HG03196 (cell line): ENCODE measurements around the gene TNFAIP8.

Experiments used
- ATAC-seq: cut with Tn5 transposase; IDR thresholded peaks from one replicate; pipeline ENCODE4 v1.9.1; 2021; ENCODE audit not compliant: unreplicated experiment

The TNFAIP8 gene

DNA sequence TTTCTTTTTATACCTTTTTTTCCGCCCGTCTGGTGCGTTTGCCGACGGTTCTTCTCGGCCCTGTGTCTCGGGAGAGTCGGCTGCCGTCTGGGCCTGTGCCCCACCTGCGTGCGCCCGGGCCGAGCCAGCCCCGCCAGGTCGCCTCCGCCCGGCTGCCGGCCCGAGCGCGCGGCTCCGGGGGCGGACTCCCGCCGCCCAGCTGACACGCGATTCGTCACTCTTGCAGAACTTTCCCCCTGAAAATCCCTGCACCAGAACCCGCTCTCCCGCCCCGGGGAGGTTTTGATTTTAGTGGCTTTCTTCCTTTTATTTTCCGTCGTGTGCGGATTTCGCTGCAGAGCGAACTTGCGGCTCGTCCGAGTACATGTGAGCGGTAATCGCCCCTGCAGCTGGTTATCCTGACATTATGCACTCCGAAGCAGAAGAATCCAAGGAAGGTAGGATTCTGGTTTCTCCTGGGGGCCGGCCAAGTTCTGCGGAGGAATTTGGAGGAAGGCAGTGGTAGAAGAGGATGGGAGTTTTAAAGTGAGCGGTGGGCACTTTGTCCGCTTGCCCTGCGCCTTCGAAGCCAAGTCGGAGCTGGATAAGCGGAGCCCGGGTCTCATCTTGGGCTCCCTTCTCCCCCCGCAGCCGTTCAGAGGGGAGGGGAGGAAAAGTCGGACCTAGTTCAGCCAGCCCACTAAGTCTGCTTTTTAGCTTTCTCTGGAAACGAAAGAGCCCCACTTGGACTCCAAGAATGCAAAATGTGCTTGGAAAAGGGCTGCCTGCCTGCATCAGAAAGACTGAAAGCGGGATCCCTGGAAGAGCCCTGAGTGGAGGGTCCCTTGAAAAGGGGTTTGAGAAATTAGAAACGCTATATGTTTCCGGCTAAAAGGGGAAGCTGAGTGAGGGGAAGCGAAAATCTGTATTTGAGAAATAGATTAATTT, at the start of gene TNFAIP8:
Gene TNFAIP8 (plus strand): TSS at position 335 of the 927 bp plus-strand sequence. CDS start 72 bp downstream, at position 407.
- ATAC-seq, result peak; percentile 44

- no peak for ATAC-seq
These were observed 48.6 kb upstream of the TNFAIP8 start for GRCh38 chr5:119307170-119307569.

GRCh38 chr5:119309326-119309725, 46.5 kb upstream of the TNFAIP8 start:
- peak; percentile 16 for ATAC-seq

GRCh38 chr5:119311688-119312087, 44.1 kb upstream of the TNFAIP8 start:
- no peak for ATAC-seq

DNA sequence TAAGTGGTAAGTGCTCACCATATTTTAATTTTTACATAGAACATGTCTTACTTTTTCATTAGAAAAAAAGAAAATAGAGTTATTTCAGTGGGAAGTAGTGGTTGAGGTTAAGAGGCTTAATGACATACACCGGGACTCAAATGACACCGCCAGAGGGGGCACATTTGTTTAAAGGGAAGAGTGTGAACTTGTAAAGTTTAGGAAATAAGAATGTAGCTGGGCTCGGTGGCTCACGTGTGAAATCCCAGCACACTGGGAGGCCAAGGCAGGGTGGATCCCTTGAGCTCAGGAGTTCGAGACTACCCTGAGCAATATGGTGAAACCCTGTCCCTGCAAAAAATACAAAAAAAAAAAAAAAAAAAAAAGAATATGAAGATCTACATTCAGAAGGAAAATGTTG, 43.4 kb upstream of the TNFAIP8 start:
- ATAC-seq, result no peak

DNA sequence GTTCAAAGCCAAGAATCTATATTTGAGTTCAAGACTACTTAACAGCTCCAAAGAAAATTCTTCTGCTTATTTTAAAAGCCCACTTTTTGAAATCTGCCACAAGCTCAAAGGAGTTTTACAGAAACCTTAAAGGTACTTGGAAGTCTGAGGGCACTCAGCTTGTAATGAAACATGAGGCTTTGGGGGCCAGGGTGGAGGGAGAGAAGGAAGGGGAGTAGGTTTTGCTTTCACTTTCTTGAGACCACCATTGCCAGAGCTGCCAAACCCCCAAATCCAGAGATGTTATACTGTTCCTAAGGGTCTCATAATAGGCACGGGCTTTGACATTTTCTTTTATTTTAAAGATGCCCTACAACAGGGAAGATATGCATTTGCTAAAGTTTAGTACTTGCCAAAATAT, 42.6 kb upstream of the TNFAIP8 start:
- ATAC-seq, result no peak

- no peak for ATAC-seq
These were observed 41.9 kb upstream of the TNFAIP8 start for GRCh38 chr5:119313658-119314605.

DNA sequence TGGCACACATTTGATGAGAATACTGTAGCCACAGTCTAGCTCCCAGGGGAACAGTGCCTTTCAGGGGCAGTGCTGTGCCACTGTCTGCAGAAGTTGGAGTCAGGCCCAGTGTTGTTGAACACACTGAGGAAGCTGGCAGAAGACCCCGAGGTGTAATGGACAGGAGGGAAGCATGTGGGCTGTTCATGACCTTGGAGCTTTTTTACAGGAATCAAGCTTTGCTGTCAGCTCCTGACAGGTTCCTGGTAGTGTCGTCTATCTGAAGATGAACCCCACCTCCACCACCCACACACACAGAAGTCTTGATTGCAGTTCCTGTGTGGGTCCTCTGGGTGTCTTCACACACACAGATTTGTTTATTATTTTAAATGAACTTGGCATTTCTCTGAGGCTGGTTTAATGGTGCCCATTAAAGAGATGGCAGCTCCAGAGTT, 40.3 kb upstream of the TNFAIP8 start:
- peak; percentile 70 for ATAC-seq

DNA sequence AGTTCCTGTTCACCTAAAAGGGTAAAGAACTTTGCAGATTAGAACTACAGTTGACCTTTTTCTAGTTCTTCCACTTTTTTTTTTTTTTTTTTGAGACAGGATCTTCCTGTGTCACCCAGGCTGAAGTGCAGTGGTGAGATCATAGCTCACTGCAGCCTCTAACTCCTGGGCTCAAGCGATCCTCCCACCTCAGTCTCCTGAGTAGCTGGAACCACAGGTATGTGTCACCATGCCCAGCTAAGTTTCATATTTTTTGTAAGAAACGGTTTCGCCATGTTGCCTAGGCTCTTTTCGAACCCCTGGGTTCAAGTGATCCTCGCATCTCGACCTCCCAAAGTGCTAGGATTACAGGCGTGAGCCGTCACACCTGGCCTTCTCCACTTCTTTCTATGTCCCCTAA, 39.7 kb upstream of the TNFAIP8 start:
- no peak for ATAC-seq

GRCh38 chr5:119316906-119317305, 38.9 kb upstream of the TNFAIP8 start:
- no peak for ATAC-seq

DNA sequence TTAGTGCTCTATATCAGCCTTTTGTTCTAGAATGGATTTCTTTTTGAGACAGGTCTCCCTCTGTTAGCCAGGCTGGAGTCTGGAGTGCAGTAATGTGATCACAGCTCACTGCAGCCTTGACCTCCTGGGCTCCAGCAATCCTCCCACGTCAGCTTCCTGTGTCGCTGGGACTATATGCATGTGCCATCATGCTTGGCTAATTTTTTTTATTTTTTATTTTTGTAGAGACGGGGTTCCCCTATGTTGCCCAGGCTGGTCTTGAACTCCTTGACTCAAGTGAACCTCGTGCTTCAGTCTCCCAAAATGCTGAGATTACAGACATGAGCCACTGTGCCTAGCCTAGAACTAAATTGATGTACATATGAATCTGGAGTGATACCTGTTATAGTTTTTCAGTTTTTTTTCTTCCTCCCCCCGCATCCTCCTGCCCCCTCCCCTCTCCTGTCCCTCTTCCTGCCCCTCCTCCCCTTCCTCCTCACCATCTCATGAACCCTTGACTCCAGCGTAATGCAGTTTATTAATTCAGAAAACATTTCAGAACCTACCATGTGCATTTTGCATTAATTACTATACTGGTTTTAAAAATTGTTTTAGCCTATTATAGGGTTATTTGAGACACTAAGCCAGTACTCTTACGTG, 37.4 kb upstream of the TNFAIP8 start:
- no peak for ATAC-seq

DNA sequence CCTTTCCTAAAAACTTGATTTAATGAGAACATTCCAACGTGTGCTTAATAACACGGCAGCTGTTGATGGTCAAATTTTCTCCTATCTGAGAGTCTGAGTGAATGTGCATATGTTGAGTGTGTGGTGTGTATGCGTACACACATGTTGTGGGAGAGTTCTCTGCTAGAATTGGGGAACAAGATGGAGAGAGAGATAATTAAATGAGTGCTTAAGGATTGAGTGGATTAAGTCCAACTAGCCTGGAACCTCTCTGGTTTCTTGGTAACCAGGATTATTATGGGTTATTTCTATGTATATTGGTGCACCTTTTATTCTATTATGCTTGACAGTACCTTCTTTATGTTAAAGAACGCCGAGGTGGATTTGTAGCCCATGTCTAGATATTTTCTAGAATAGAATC, 36.4 kb upstream of the TNFAIP8 start:
- ATAC-seq, result no peak

GRCh38 chr5:119319890-119320289, 35.9 kb upstream of the TNFAIP8 start:
- no peak for ATAC-seq

DNA sequence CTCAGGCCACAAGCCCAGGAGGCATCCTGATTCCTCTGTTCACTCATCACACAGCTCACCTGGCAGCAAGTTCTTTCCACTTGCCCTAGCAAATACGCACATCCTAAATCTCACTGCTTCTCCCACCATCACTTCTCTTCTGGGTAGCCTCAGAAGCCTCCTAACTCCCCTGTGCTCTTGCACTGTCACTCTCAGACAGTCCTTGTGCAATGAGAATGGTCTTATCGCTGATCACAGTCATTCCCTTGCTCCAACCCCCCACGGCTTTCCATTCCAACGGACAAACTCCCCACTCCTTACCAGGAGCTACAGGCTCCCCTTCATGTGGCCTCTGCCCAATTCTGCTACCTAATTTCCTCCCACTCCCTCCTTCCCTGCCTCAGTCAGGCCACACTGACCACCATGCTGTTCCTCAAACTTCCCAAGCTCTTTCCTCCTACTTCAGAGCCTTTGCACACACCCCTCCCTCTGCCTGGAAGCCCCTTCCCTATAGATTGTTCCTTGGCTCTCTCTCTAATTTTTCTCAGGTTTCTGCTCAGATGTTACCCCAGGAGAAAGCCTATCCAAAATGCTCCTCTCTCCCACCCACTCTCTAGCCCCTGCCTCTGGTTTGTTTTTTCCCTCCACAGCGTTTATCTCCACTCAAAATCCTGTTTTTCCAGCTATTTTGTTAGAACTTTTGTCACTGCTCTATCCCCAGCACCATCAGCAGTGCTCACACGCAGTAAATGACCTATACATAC, 34.1 kb upstream of the TNFAIP8 start:
- ATAC-seq, result no peak

GRCh38 chr5:119322312-119322947, 33.4 kb upstream of the TNFAIP8 start:
- no peak for ATAC-seq

- ATAC-seq, result peak; percentile 33
These were observed 32.8 kb upstream of the TNFAIP8 start for GRCh38 chr5:119322948-119323537.

DNA sequence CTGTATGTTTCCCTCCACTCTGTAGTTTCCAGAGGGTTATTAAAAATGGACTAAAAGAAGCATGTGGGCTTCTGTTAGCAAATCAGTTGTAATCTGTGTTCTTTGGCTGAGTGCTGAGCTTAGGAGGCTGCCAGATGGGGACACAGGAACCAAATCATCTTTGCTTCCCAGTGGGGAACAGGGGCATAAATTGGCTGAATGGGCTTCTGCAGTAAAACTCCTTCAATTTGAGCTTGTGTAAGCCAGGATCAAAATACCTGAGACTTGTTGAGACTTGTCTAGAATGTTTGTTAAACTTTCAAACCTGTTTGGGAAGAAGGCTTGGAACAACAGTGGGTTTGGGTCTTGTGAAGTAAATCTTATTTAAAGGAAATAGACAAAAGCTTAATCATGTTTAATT, 32.2 kb upstream of the TNFAIP8 start:
- ATAC-seq, result no peak

DNA sequence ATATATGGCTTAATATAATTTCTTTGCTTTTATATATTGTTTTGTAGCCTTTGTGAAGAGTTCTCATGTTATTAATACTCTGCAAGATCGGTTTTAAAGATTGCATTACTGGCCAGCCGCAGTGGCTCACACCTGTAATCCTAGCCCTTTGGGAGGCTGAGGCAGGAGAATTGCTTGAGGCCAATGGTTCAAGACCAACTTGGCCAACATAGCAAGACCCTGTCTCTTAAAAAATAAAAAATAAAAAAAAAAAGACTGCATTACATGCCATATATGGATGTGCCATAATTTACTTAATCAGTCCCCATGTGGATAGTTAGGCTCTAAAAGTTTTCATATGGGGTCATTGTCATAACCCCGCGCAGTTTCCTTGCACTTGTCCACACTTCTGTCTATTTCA, 31.0 kb upstream of the TNFAIP8 start:
- ATAC-seq, result no peak

DNA sequence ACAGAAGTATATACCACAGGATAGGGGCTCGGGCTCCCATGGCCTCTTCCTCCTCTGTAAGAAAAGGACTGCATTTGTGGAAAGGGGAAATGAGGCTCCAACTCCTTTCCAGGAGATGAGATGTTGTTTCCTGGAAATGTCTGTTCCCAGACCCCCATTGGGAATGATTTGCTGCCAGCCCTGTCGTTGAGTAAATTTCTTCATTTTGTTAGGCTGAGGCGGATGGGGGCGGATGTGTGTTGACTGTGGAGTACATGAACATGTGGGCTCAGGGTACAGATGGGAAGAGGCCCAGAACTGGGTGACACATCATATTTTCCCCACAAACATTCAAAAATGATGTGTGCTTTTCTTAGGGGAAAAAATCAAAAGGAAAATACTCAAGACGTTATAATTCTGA, 28.8 kb upstream of the TNFAIP8 start:
- no peak for ATAC-seq
